Tibial nerve (tissue), 4 donors: ENCODE data around the gene UPK3BL1. TPM values are rescaled to one million over a fixed set of nuclear protein-coding genes. Genes with fewer than 3 reads are reported as not detected.
"Not testable (repeated sequence)": the region's sequence is repeated elsewhere in the genome, so short reads cannot be mapped to it uniquely, and the experiment has no call there.

Experiments used
- DNase-seq, 2 donors: peaks; one replicate each; pipeline ENCODE4 v3.0.0-alpha.2; 2019; ENCODE audit warnings: low spot score in 2 of 2
- H3K27ac ChIP-seq, 4 donors: fragments of 200-600 bp; sonication (generic) in 3 of 4; one replicate each; pipeline ENCODE4 v1.5.1; 2017 to 2019; ENCODE audit warnings: mild to moderate bottlenecking in 1 of 4
- H3K27me3 ChIP-seq, 2 donors: fragments of 200-600 bp; sonication (generic) in 1 of 2; one replicate each; pipeline versions ENCODE4 v1.5.1 to v1.6.0; 2017 to 2019
- H3K36me3 ChIP-seq, 3 donors: fragments of 200-600 bp; sonication (generic); one replicate each; pipeline ENCODE4 v1.5.1; 2018 to 2019
- H3K4me1 ChIP-seq, 4 donors: fragments of 200-600 bp; sonication (generic) in 3 of 4; one replicate each; pipeline ENCODE4 v1.5.1; 2017 to 2019
- H3K4me3 ChIP-seq, 4 donors: fragments of 200-600 bp; sonication (generic) in 3 of 4; one replicate each; pipeline ENCODE4 v1.5.1; 2017 to 2019; ENCODE audit warnings: mild to moderate bottlenecking in 1 of 4, moderate library complexity in 1 of 4
- H3K9me3 ChIP-seq, 4 donors: fragments of 200-600 bp; sonication (generic) in 3 of 4; one replicate each; pipeline ENCODE4 v1.5.1; 2017 to 2019
- EP300 ChIP-seq, 2 donors: sonication (generic); formaldehyde crosslinking; IDR thresholded peaks; one replicate each; pipeline ENCODE4 v1.6.1; 2017; ENCODE audit warnings: antibody characterized with exemption in 2 of 2, mild to moderate bottlenecking in 1 of 2
- WGBS, 2 donors: methylation state at CpG; one replicate each; pipeline ENCODE4 v1.1.5; 2018; 5-methylcytosine and 5-hydroxymethylcytosine counted together
- total RNA-seq, 4 donors: library from RNA; depleted of rRNA; stranded (reverse); fragments of >200 nt; gene quantifications; one replicate each; pipeline ENCODE4 v1.1.0, GENCODE V29; 2016

Gene UPK3BL1
- total RNA-seq, 4 donors from 2014 or later, result 30.6 to 56.1 (median 40.6) TPM

- peak within 1 kb of the TSS; percentile 34 to 52 (median 36) for H3K4me3 ChIP-seq
- DNase-seq, result peak in 1 of 2 donors; percentile 26
These were observed 28.8 kb upstream of the UPK3BL1 start, which contains the start of gene POLR2J2 for GRCh38 chr7:102671166-102671955. TSS of gene POLR2J2 (minus strand) at chr7:102671663. CDS start at chr7:102671601, 62 bp downstream.

GRCh38 chr7:102667523-102667922, 24.9 kb upstream of the UPK3BL1 start:
- not testable (repeated sequence) for DNase-seq
- WGBS, 2 donors, result no CpG with 5 or more reads among the region's 14 CpGs

More at GRCh38 chr7:102671166-102671955, 28.8 kb upstream of the UPK3BL1 start, which contains the start of gene POLR2J2:
- H3K27me3 ChIP-seq, H3K36me3 ChIP-seq, H3K9me3 ChIP-seq, H3K4me1 ChIP-seq: not testable (repeated sequence)
- TF ChIP-seq EP300 (IDR thresholded peaks at IDR 0.05), result peak in 1 of 2 donors; percentile 60
- H3K27ac ChIP-seq, result peak within 1 kb of the TSS in 1 of 4 donors; percentile 56
- no CpG with 5 or more reads among the region's 63 CpGs for WGBS, 2 donors

GRCh38 chr7:102666850-102667249, 24.3 kb upstream of the UPK3BL1 start:
- DNase-seq, H3K27me3 ChIP-seq, H3K4me3 ChIP-seq, H3K4me1 ChIP-seq, H3K36me3 ChIP-seq, H3K27ac ChIP-seq, H3K9me3 ChIP-seq: not testable (repeated sequence)
- no CpG with 5 or more reads among the region's 16 CpGs for WGBS, 2 donors

More at GRCh38 chr7:102667523-102667922, 24.9 kb upstream of the UPK3BL1 start:
- H3K27me3 ChIP-seq, H3K4me3 ChIP-seq, H3K36me3 ChIP-seq, H3K4me1 ChIP-seq, H3K27ac ChIP-seq, H3K9me3 ChIP-seq: not testable (repeated sequence)

- not testable (repeated sequence) for H3K4me3 ChIP-seq, H3K27ac ChIP-seq, H3K9me3 ChIP-seq, H3K27me3 ChIP-seq, H3K36me3 ChIP-seq, H3K4me1 ChIP-seq, DNase-seq
- 77 to 82% methylated on average over 8 of the region's 11 CpGs for WGBS, 2 donors
These were observed 22.2 kb upstream of the UPK3BL1 start for GRCh38 chr7:102664765-102665164.

GRCh38 chr7:102649924-102650323, 7.3 kb upstream of the UPK3BL1 start, which contains the start of gene SPDYE2B:
TSS of gene SPDYE2B (plus strand) at chr7:102650319. CDS start at chr7:102652349, 2,030 bp downstream.
- H3K4me3 ChIP-seq, H3K27ac ChIP-seq, H3K4me1 ChIP-seq, DNase-seq, H3K27me3 ChIP-seq, H3K9me3 ChIP-seq, H3K36me3 ChIP-seq: not testable (repeated sequence)
- WGBS, 2 donors, result no CpG with 5 or more reads among the region's 4 CpGs

- not testable (repeated sequence) for H3K4me1 ChIP-seq, H3K9me3 ChIP-seq, DNase-seq, H3K36me3 ChIP-seq, H3K27me3 ChIP-seq, H3K4me3 ChIP-seq, H3K27ac ChIP-seq
- WGBS, 2 donors, result 98 to 99% methylated on average over 6 to 7 of the region's 7 CpGs
These were observed 5.2 kb upstream of the UPK3BL1 start for GRCh38 chr7:102647813-102648212.

GRCh38 chr7:102643404-102643803, 813 bp upstream of the UPK3BL1 start:
- not testable (repeated sequence) for H3K36me3 ChIP-seq, H3K9me3 ChIP-seq, H3K27ac ChIP-seq, H3K4me3 ChIP-seq, H3K4me1 ChIP-seq, DNase-seq, H3K27me3 ChIP-seq
- WGBS, 2 donors, result no CpG with 5 or more reads among the region's 1 CpG

GRCh38 chr7:102638848-102639247, 3.7 kb downstream of the UPK3BL1 start:
- not testable (repeated sequence) for H3K4me3 ChIP-seq, H3K27me3 ChIP-seq, H3K27ac ChIP-seq, DNase-seq, H3K4me1 ChIP-seq, H3K9me3 ChIP-seq
- 75 to 87% methylated on average over 6 to 8 of the region's 11 CpGs for WGBS, 2 donors
- H3K36me3 ChIP-seq, result peaks cover 0 to 11% (median 0%) of the 10 kb centered on the region in 3 donors

GRCh38 chr7:102636956-102637355, 5.6 kb downstream of the UPK3BL1 start:
- H3K36me3 ChIP-seq, result peaks cover 0 to 11% (median 0%) of the 10 kb centered on the region in 3 donors
- DNase-seq, H3K27me3 ChIP-seq, H3K4me1 ChIP-seq, H3K9me3 ChIP-seq, H3K4me3 ChIP-seq, H3K27ac ChIP-seq: not testable (repeated sequence)
- WGBS, 2 donors, result 82 to 89% methylated on average over 7 of the region's 13 CpGs

GRCh38 chr7:102635354-102635753, 7.2 kb downstream of the UPK3BL1 start:
- H3K27me3 ChIP-seq, DNase-seq, H3K4me1 ChIP-seq, H3K27ac ChIP-seq, H3K4me3 ChIP-seq, H3K9me3 ChIP-seq: not testable (repeated sequence)
- peaks cover 0 to 11% (median 0%) of the 10 kb centered on the region in 3 donors for H3K36me3 ChIP-seq
- no CpG with 5 or more reads among the region's 5 CpGs for WGBS, 2 donors

- H3K9me3 ChIP-seq, H3K4me1 ChIP-seq, H3K27me3 ChIP-seq, H3K27ac ChIP-seq, DNase-seq, H3K4me3 ChIP-seq: not testable (repeated sequence)
- 57 to 78% methylated on average over 4 to 6 of the region's 6 CpGs for WGBS, 2 donors
- H3K36me3 ChIP-seq, result peaks cover 0 to 11% (median 0%) of the 10 kb centered on the region in 3 donors
These were observed 8.3 kb downstream of the UPK3BL1 start for GRCh38 chr7:102634299-102634698.

- not testable (repeated sequence) for DNase-seq, H3K27ac ChIP-seq, H3K9me3 ChIP-seq, H3K27me3 ChIP-seq, H3K4me3 ChIP-seq, H3K36me3 ChIP-seq, H3K4me1 ChIP-seq
- 60% methylated on average over 1 of the region's 9 CpGs; no CpG with 5 or more reads in 1 of the 2 donors for WGBS, 2 donors
These were observed 12.0 kb downstream of the UPK3BL1 start for GRCh38 chr7:102630622-102631021.

- WGBS, 2 donors, result no CpG with 5 or more reads among the region's 8 CpGs
These were observed 15.2 kb downstream of the UPK3BL1 start for GRCh38 chr7:102627271-102627904.

More at GRCh38 chr7:102627271-102627904, 15.2 kb downstream of the UPK3BL1 start:
- not testable (repeated sequence) for DNase-seq, H3K4me1 ChIP-seq, H3K36me3 ChIP-seq, H3K27me3 ChIP-seq, H3K27ac ChIP-seq, H3K4me3 ChIP-seq, H3K9me3 ChIP-seq
